SK-N-SH treated with all-trans-retinoic acid at 6 μM for 48 hours (cell line): ENCODE results near the gene PODNL1.

Experiments
- CSDC2 ChIP-seq: fragments of 250-450 bp; sonication (Bioruptor Pico); IDR thresholded peaks from 2 replicates; pipeline ENCODE4 v1.5.0; 2020; ENCODE audit warnings: mild to moderate bottlenecking, moderate library complexity
- GLIS3 ChIP-seq: fragments of 250-450 bp; sonication (Bioruptor Pico); IDR thresholded peaks from 2 replicates; pipeline ENCODE4 v1.5.0; 2020; ENCODE audit warnings: mild to moderate bottlenecking, moderate library complexity
- PATZ1 ChIP-seq: fragments of 250-450 bp; sonication (Bioruptor Pico); IDR thresholded peaks from 2 replicates; pipeline ENCODE4 v1.8.0; 2020; ENCODE audit warnings: mild to moderate bottlenecking, moderate library complexity, borderline replicate concordance
- RARB ChIP-seq: fragments of 250-450 bp; sonication (Bioruptor Pico); IDR thresholded peaks from 2 replicates; pipeline ENCODE4 v1.8.0; 2021; ENCODE audit warnings: mild to moderate bottlenecking, moderate library complexity

DNA sequence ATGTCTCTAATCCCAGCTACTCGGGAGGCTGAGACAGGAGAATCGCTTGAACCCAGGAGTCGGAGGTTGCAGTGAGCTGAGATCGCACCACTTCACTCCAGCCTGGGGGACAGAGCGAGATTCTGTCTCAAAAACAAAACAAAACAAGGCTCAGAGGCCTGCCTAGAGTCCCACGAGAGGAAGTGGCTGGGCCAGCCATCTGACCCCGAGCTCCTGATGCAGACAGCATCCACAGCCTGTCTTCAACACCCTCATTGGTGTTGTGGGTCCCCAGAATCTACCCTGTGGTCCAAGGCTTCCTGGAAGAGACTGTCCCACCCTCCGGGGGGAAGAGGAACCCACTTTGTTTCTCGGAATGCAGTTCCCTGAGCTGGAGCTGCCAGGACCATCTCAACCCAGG is 43.2 kb upstream of the PODNL1 start:
- TF ChIP-seq CSDC2 (no peak), GLIS3 (CRISPR knock-in tag) (no peak), PATZ1 (CRISPR knock-in tag) (no peak), RARB (CRISPR knock-in tag) (no peak)
